ENCODE measurements around the gene CSNK1D. TPM values are rescaled to one million over a fixed set of nuclear protein-coding genes. Genes with fewer than 3 reads are reported as not detected.

CSNK1D gene
- total RNA-seq, 1 donor from 2014 or later, result 29.0 TPM

DNA sequence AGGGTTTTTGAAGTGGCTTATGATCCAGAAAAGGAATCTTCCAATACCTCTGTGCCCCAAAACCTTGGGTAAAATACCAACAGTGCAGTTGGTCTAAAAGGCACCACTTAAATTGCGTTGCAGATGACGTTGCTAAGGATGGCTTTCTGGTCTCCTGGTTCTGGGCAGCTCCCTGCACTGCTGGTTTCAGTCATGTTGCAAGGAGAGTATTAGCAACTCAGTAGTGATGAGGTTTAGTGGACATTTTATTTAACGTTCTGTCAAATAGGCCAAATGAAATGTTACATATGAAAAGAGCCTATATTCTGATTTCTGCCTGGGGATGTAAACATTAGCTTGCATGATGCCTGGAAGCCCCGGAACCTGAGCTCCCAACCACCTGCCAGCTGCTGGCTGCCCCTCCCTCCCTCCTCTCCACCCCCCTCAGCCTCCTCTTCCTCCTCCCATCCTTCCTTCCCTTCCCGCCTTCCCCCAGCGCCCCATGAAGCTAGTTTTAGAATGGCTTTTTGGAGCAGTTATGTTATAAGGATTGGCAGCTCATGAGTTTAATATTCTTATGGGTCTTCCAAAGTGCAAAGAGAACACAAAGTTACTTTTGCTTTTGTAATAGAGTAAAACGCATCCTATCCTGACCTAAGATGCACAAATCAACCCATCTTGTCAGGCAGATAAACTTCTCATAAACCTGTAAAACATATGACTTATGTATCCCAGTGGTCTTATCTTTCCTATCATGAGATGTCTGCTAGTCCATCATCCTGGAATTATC is 23.2 kb upstream of the CSNK1D start:
- DNase-seq (ENCODE audit: low read depth), result no peak

GRCh38 chr17:82295472-82295814 is 21.9 kb upstream of the CSNK1D start:
- no peak for DNase-seq (ENCODE audit: low read depth)

- no peak for DNase-seq (ENCODE audit: low read depth)
Measured at GRCh38 chr17:82294064-82294773, 20.7 kb upstream of the CSNK1D start.

GRCh38 chr17:82292251-82293154 is 19.0 kb upstream of the CSNK1D start:
- peak; percentile 99 for DNase-seq (ENCODE audit: low read depth)

GRCh38 chr17:82291582-82292250 is 18.2 kb upstream of the CSNK1D start:
- DNase-seq (ENCODE audit: low read depth), result no peak

DNA sequence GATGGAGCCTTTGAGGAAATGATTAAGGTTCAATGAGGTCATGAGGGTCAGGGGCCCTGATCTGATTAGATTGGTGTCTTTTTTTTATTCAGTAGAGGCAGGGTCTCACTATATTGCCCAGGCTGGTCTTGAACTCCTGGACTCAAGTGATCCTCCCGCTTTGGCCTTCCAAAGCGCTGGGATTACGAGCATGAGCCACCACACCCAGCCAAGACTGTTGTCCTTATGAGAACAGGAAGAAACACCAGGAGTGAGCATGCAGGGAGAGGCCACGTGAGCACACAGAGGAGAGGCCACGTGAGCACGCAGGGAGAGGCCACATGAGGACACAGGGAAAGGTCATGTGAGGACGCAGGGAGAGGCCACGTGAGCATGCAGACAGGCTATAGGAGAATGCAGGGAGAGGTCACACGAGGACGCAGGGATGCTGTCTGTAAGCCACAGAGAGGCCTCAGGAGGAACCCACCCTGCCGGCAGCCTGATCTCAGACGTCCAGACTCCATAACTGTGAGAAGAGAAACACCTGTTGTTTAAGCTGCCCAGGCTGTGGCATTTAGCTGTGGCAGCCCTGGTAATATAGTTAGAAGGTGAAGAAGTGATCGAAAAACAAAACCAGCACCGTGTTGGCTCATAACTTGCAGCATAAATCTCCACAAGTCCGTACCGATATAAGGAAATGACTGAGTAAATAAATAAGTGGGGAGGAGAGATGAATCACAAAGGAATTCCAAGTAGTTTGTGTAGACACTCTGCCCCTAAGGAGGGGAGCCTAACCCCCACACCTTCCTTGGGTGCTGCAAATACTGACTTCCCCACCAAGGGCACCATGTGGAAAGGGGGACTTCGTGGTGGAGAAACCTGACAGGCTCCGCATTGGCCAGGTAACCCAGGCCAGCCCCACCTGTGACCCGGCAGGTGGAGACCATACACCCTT is 14.6 kb upstream of the CSNK1D start:
- peak; percentile 97 for DNase-seq (ENCODE audit: low read depth)

DNA sequence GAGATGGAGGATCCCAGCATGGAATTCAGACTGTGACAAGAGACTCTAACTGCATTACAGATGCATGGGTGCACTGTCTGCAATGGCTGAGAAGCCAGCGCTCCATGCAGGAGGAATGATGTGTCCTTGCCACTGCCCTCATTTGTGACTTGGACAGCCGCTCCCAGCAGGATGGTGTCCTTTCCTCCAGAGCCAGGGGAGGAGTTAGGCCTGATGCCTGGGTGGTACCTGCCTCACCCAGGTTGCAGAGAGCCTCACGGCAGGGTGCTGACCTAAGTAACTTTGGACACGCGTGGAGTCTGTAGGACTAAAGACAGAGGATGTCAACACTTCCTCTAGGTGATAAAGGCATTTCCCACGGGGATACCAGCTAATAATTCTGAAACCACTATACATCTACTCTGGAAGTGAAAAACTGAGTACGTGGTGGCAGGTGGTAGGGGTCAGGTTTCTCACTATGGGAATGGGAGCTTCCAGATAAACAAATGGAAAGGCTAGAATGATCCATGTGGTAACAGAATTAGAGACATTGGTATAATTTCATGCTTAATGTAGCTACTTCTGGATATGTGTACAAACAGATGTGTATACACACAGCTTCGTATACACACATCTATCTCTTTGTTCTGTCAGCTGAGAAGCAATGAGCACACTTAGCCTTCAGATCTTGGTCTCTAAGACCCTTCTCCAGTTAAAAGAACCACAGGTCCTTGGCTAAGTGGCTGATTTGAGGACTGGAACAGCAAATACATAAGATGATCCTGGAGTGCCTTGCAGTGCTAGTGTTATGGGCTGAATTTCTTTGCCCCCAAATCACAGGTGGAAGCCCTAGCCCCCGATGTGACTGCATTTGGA is 13.7 kb upstream of the CSNK1D start:
- no peak for DNase-seq (ENCODE audit: low read depth)

- DNase-seq (ENCODE audit: low read depth), result no peak
Measured at GRCh38 chr17:82285141-82285540, 11.6 kb upstream of the CSNK1D start.

DNA sequence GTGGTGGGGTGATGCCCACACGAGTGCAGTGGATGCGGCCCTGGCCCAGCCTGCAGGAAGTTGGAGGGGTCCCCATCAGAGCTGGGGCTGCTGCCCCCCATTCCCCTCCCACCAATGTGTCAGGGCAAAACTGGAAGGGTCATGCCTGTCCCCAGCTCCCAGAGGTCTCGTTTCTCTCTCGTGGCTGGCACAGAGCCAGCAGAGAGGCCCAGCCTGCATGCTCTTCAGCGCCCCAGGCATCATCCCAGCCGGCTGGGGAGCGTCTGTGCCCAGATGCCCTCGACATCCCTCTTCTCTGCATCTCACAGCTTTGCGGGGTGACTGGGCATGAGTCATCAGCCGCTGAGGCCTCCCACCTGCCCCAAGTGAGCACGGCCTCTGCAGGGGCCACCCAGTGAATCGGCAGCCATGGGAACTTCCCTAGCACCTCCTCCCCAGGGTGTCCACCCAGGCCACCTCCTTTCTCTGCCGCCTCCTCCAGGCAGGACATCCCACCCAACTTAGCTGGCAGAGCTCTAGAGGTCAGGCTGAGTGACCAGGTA is 9.8 kb upstream of the CSNK1D start:
- peak; percentile 84 for DNase-seq (ENCODE audit: low read depth)

DNA sequence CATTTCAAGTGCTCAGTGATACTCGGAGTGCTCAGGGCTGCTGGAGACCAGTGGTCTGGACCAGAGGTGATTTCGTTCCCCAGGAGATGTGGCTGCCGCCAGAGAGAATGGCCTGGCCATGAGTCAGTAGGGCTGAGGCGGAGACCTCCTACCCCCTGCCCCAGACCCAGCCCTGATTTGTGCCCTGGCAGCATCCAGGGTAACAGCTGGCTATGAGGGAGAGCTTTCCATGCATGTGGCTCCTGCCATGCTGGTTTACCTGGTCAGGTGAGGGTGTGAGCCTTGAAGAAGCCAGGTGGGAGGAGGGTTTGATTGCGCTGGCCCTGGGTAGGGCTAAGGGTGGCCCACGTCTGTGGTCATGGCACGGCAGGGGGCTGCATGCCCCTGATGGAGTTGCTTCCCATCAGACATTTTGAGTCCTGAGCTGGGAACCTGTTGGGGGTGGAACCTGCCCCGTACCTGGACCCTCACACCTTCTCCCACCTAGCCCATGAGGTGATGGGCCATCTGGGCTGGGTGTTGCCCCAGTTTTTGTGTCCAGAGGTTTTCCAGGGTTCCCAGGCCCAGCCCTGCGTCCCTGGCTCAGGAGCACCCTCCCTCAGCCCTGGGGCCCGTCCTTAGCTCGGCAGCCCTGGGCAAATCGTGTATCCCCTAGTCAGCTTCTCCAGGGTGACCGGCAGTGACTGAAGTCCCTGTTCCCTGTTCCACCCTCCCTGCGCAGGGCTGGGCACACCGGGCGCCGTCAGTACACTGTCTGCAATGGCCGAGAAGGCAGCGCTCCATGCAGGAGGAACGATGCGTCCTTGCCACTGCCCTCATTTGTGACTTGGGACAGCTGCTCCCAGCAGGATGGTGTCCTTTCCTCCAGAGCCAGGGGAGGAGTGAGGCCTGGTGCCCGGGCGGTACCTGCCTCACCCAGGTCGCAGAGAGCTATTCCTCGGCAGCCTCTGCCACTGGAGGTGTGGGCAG is 9.0 kb upstream of the CSNK1D start:
- DNase-seq (ENCODE audit: low read depth), result no peak

DNA sequence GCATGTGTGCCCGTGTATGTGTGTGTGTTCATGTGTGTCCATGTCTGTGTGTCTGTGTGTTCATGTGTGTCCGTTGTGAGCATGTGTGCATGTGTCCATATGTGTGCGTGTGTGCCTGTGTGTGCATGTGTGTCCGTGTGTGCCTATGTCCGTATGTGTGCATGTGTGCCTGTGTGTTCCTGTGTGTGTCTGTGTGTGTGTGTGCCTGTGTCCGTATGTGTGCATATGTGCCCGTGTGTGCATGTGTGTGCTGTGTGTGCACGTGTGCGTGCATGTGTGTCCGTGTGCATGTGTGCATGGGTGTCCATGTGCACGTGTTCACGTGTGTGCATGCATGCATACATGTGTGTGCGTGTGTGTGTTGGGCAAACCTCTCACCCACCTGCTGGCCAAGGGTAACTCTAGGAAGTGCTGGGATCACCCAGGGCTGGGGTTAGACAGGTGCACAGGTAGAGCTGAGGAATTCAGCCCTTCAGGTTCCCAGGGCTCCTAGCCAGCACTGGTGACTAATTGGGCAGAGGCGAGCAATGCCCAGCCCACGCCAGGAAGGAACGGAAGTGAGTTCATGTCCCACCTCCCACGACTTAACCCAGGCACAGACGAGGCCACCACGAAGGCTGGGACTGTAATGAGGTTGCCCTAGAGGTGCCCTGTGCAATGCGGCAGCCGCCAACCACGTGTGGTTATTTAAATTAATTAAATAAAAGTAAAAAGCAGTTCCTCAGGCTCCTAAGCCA is 8.2 kb upstream of the CSNK1D start:
- DNase-seq (ENCODE audit: low read depth), result no peak

- DNase-seq (ENCODE audit: low read depth), result no peak
Measured at GRCh38 chr17:82281076-82281475, 7.6 kb upstream of the CSNK1D start.

GRCh38 chr17:82280537-82280936 is 7.0 kb upstream of the CSNK1D start:
- no peak for DNase-seq (ENCODE audit: low read depth)

DNA sequence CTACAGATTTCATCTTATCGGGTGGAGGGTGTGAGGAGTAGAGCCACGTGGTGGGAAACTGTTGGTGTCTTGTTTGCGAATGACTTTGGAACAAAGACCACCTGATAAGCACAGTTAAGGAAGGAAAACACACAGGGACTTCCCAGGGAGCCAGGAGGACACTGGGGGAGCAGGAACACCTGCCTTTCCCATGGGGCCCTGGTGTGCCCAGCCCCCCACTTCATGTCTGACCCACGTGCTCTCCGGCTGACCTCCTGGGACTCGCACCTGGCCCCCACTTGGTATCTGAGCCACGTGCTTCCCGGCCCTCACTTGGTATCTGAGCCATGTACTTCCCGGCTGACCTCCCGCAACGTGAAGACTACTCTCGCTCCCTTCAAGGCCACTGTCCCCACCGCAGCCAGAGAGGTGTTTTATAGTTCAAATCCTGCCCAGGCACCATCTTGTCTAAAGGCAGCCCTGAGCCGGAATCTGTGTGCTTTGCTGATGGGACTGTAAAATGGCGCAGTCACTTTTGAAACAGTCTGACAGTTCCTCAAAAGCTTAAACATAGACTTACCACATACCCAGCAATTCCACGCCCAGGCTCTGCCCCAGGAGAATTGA is 5.4 kb upstream of the CSNK1D start:
- no peak for DNase-seq (ENCODE audit: low read depth)

GRCh38 chr17:82278308-82278707 is 4.8 kb upstream of the CSNK1D start:
- DNase-seq (ENCODE audit: low read depth), result no peak

DNA sequence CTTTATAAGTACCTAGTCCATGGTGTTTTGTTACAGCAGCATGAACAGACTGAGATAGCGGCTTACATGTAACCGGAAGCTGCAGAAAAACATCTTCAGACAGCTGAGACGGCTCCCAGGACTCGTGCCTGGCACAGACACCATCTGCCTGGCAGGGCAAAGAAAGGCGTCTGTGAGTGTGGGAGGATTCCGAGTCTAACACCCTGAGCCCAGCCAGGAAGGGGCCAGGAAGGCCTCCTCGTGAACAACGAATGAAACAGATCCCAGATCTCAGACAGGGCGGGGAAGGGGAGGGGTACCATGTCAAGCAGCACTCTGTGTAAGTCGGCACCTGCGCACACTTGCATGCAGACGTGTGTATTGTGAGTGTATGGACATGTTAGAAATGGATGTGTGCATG is 4.4 kb upstream of the CSNK1D start:
- no peak for DNase-seq (ENCODE audit: low read depth)

- DNase-seq (ENCODE audit: low read depth), result no peak
Measured at GRCh38 chr17:82276938-82277337, 3.4 kb upstream of the CSNK1D start.

Measured in myocyte (in vitro differentiated cells).